Brain pericyte (primary cell): ENCODE data around the gene KCNK18.
"Not testable (repeated sequence)": the region's sequence is repeated elsewhere in the genome, so short reads cannot be mapped to it uniquely, and the experiment has no call there.

Experiments
- DNase-seq: peaks from one replicate; pipeline ENCODE4 v3.0.0-alpha.2; 2012; ENCODE audit warnings: low read depth, low spot score

The KCNK18 gene

GRCh38 chr10:117170244-117170643 is 27.0 kb upstream of the KCNK18 start:
- no peak for DNase-seq

DNA sequence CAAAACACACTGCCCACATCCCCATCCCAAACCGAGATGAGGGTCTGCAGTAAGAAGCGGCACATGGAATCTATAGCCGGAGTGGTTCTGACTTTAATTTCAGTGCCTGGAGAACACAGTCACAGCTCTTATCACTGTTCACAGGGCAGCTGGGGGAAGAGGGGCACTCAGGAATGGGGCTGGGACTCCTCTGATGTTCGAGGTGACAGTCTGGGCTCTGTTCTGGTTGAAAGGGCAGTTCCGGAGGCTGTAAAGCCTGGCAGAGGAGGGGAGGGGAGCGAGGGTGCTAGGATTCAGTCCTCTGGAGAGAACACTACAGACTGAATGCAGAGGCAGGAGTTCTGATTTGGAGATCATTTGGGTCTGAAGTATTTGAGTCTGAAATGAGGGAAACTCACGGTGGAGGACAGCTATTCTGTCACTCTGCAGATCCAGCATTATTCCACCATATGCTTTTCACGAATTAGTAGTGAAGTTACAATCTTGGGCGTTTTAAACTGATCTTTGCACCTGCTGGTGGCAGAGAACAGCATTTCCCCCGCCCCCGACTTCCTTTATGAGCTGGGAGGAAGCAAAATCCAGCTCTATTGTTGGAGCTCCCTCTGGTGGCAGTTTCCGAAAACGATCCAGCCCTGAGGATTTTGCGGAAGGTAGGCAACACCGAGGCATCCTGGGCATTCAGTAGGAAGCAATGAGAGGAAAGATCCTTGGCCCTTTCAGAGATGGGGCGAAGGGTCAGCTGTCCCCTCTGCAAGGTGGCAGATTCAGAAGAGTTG is 22.7 kb upstream of the KCNK18 start:
- no peak for DNase-seq

GRCh38 chr10:117175215-117175900 is 21.9 kb upstream of the KCNK18 start:
- no peak for DNase-seq

DNA sequence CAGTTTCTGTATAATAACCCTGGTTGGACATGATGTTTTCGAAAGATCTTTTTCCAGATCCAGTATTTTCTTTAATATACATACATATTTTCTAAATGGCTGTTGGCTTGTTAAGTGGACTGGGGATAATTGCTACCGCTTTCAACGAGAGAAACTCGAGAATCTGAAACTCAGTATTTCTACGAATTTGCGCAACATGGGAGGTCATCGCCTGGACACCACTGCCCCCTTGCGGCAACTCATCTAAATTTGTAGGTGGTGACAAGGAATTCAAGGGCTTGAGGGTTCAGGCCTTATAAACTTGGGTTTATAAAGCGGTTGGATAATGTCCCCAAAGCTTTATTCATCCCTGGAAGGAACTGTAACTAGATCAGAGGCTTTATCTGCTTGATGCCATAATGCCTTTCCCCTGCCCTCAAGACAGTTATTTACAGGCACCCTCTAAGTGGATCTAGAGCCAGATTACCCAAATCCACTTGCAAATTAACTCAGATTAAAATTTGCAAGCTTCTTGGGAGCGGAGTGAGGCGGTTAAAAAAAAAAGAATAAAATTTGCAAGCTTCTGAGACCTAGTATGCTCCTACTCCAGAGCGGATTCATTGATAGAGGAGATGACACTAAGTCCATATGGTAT is 21.3 kb upstream of the KCNK18 start:
- DNase-seq: peak; percentile 18

GRCh38 chr10:117178190-117178589 is 19.1 kb upstream of the KCNK18 start:
- no peak for DNase-seq

DNA sequence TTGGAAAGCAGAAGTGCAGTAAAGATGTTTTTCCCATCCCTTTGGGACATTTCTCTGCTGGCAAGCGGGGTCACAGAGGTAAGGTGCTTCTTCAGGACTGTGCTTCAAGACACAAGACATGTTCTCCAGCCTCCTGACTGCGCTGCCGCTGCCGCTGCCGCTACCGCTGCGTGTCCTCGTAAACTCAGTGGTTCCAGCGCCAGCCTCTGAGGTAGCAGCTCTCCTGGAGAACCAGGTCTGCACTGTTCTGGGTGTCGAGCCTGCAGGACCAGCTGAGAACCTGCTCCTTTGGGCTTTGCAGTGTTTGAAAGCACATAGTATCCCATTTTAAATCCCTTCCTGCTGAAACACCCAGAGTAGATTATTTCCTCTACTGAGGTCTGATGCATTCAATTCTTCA is 13.0 kb upstream of the KCNK18 start:
- no peak for DNase-seq

DNA sequence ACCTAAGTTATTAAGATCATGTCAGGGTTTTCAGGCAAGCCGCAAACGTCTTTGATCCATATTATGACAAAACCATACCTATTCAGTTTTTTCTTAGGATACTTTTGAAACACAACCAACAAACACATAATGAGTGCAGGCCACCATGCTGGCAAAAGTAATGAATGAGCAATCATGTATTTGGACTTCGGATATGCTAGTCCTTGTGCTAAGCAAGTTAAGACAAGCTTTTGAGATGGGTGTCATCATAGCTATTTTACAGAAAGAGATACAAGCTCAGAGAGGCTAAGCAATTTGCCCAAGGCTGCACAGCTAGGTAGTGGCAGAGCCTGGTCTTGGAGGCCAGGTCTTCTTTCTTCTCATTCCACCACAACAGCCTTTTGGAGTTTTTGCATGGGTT is 12.5 kb upstream of the KCNK18 start:
- DNase-seq: no peak

- not testable (repeated sequence) for DNase-seq
Measured at GRCh38 chr10:117185817-117186216, 11.5 kb upstream of the KCNK18 start.

- no peak for DNase-seq
Measured at GRCh38 chr10:117186832-117187615, 10.3 kb upstream of the KCNK18 start.

GRCh38 chr10:117188371-117188770 is 8.9 kb upstream of the KCNK18 start:
- DNase-seq: no peak

DNA sequence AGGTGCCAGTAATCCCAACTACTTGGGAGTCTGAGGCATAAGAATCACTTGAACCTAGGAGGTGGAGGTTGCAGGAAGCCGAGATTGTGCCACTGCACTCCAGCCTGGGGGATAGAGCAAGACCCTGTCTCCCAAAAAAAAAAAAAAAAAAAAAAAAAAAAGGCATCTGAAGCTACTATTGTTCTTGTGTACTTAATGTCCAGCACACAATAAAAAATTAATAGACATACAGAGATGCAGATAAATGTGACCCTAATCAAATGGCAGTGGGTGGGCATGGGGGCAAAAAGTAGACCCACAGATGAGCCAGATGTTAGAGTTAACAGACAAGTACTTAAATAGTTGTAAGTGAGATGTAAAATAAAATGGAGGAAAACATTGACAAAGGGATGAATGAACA is 7.7 kb upstream of the KCNK18 start:
- DNase-seq: no peak

DNA sequence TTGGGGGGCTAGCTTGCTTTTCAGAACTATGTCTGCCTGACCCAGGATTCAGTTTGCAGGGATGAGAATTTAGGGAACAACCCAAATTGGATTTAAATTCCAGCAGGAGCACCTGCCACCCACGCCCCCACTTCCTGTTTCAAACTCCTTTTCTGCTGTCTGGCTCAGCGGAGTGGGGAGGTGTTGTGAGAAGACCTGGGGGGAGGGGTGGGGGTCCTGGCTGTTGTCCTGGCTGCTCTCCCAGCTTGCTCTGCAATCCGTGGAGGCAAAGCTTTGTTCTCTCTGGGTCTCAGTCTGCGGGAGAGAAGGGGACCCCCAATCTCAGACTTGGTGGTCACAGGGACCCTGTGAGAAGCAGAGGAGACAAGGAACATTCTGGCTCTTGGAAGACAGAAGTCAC is 799 bp downstream of the KCNK18 start:
- no peak for DNase-seq

GRCh38 chr10:117201826-117202225 is 4.5 kb downstream of the KCNK18 start:
- no peak for DNase-seq

DNA sequence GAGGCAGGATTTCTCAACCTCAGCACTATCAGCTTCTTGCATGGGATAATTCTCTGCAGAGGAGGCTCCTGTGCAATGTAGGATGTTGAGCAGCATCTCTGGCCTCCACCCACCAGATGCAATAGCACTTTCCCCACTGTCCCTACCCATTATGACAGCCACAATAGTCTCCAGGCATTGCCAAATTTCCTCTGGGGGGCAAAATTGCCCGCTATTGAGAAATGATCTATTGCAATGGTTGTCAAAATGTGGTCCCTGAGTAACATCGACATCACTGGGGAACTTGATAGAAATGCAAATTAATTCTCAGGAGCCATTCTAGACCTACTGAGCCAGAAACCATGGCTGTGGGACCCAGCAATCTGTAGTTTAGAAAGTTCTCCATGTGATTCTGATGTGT is 7.0 kb downstream of the KCNK18 start:
- DNase-seq: no peak

- DNase-seq: no peak
Measured at GRCh38 chr10:117212176-117212575, 14.9 kb downstream of the KCNK18 start.

- DNase-seq: no peak
Measured at GRCh38 chr10:117214401-117214800, 17.1 kb downstream of the KCNK18 start.

- no peak for DNase-seq
Measured at GRCh38 chr10:117215079-117215478, 17.8 kb downstream of the KCNK18 start.

- no peak for DNase-seq
Measured at GRCh38 chr10:117216028-117216427, 18.7 kb downstream of the KCNK18 start.

GRCh38 chr10:117216611-117217195 is 19.4 kb downstream of the KCNK18 start:
- DNase-seq: no peak

- DNase-seq: no peak
Measured at GRCh38 chr10:117217196-117217761, 20.0 kb downstream of the KCNK18 start.

- DNase-seq: no peak
Measured at GRCh38 chr10:117218654-117219053, 21.4 kb downstream of the KCNK18 start.
